Gastrocnemius medialis (tissue), 4 donors: ENCODE data around the gene C12orf42. TPM values are rescaled to one million over a fixed set of nuclear protein-coding genes. Genes with fewer than 3 reads are reported as not detected.

Experiments
- ATAC-seq, 2 donors: fragments of 150-250 bp; one replicate each; pipeline ENCODE4 v1.9.1; 2016
- DNase-seq, 2 donors: peaks; one replicate each; pipeline ENCODE4 v3.0.0-alpha.2; 2019
- H3K27ac ChIP-seq, 4 donors: fragments of 200-600 bp; sonication (generic); 1 replicate in 1 of 4; 2 replicates in 3 of 4; pipeline ENCODE4 v1.5.1; 2016 to 2018; ENCODE audit warnings: mild to moderate bottlenecking in 2 of 4, moderate library complexity in 1 of 4
- H3K27me3 ChIP-seq, 3 donors: fragments of 200-600 bp; sonication (generic) in 2 of 3; 1 replicate in 1 of 3; 2 replicates in 2 of 3; pipeline versions ENCODE4 v1.5.1 to v1.6.0; 2016 to 2019; ENCODE audit warnings: mild to moderate bottlenecking in 1 of 3, moderate library complexity in 1 of 3
- H3K36me3 ChIP-seq, 2 donors: fragments of 200-600 bp; sonication (generic) in 1 of 2; one replicate each; pipeline ENCODE4 v1.5.1; 2017 to 2018
- H3K4me1 ChIP-seq, 2 donors: fragments of 200-600 bp; sonication (generic) in 1 of 2; one replicate each; pipeline ENCODE4 v1.5.1; 2016 to 2017; ENCODE audit warnings: mild to moderate bottlenecking in 2 of 2
- H3K4me3 ChIP-seq, 4 donors: fragments of 200-600 bp; sonication (generic) in 3 of 4; 1 replicate in 1 of 4; 2 replicates in 3 of 4; pipeline ENCODE4 v1.5.1; 2016 to 2019; ENCODE audit warnings: mild to moderate bottlenecking in 2 of 4
- H3K9me3 ChIP-seq, 3 donors: fragments of 200-600 bp; sonication (generic) in 2 of 3; 1 replicate in 1 of 3; 2 replicates in 2 of 3; pipeline ENCODE4 v1.5.1; 2016 to 2019
- CTCF ChIP-seq, 5 experiments: fragments of 450-650 bp in 3 of 5; fragments of 200-600 bp in 2 of 5; sonication (generic) in 2 of 5; IDR thresholded peaks in 4 of 5; conservative IDR thresholded peaks in 1 of 5; 1 replicate in 4 of 5; 2 replicates in 1 of 5; pipeline ENCODE4 v1.5.1; 2016 to 2019; ENCODE audit warnings: antibody characterized with exemption in 5 of 5, mild to moderate bottlenecking in 3 of 5, moderate library complexity in 3 of 5
- POLR2A ChIP-seq, 2 donors: fragments of 450-650 bp; IDR thresholded peaks; one replicate each; pipeline ENCODE4 v1.6.1; 2017; ENCODE audit warnings: antibody characterized with exemption in 2 of 2, mild to moderate bottlenecking in 2 of 2, moderate library complexity in 2 of 2
- in situ Hi-C, 4 donors: fragments of 200-750 bp; cut with MboI; loops; one replicate each; pipeline versions ENCODE4 v1.15.0 to v1.8.0; 2017; ENCODE audit warnings: low sequenced_read_pairs in 4 of 4
- intact Hi-C: fragments of 100-400 bp; cut with DNase I; formaldehyde crosslinking; loops from one replicate; pipeline ENCODE4 v1.15.1; 2023; ENCODE audit warnings: low total_unique reads
- total RNA-seq, 4 donors: library from RNA; depleted of rRNA; stranded (reverse); fragments of >200 nt; gene quantifications; one replicate each; pipeline versions ENCODE4 v1.1.0 to v1.2.3, GENCODE V29; 2016

Gene C12orf42
- total RNA-seq, 4 donors from 2014 or later: not detected

GRCh38 chr12:103501447-103501846 is 5.7 kb upstream of the C12orf42 start:
- no peak for DNase-seq
- in situ Hi-C loops: no loop called here
- no peak for ATAC-seq
- Histone ChIP-seq H3K27ac (no peak overlapping the region), H3K36me3 (no peaks in the 10 kb centered on the region), H3K4me3 (no peak overlapping the region), H3K9me3 (no peaks in the 10 kb centered on the region), H3K4me1 (no peaks in the 10 kb centered on the region), H3K27me3 (peaks cover 0 to under 1% (median 0%) of the 10 kb centered on the region in 3 donors)
- TF ChIP-seq CTCF (IDR thresholded peaks at IDR 0.05 in 4 of 5, conservative IDR thresholded peaks at IDR 0.05 in 1 of 5) (no peak), POLR2A (IDR thresholded peaks at IDR 0.05) (no peak)
- intact Hi-C loops: no loop called here

- in situ Hi-C loops: no loop called here
- H3K4me3 ChIP-seq: no peak overlapping the region
Observed at GRCh38 chr12:103499571-103499970, 3.8 kb upstream of the C12orf42 start.

GRCh38 chr12:103498990-103499389 is 3.2 kb upstream of the C12orf42 start:
- ATAC-seq: no peak
- Histone ChIP-seq H3K27ac (no peak overlapping the region), H3K4me3 (no peak overlapping the region), H3K4me1 (peaks cover 0 to 9% of the 10 kb centered on the region in 2 donors), H3K36me3 (no peaks in the 10 kb centered on the region), H3K9me3 (no peaks in the 10 kb centered on the region), H3K27me3 (peaks cover 17 to 23% (median 22%) of the 10 kb centered on the region in 3 donors)
- TF ChIP-seq CTCF (IDR thresholded peaks at IDR 0.05 in 4 of 5, conservative IDR thresholded peaks at IDR 0.05 in 1 of 5): no peak
- no peak for TF ChIP-seq POLR2A (IDR thresholded peaks at IDR 0.05)
- in situ Hi-C loops (no loop called here), intact Hi-C loops (no loop called here)
- no peak for DNase-seq

More at GRCh38 chr12:103499571-103499970, 3.8 kb upstream of the C12orf42 start:
- Histone ChIP-seq H3K4me1 (peaks cover 0 to 9% of the 10 kb centered on the region in 2 donors), H3K27me3 (peaks cover 11 to 17% (median 17%) of the 10 kb centered on the region in 3 donors), H3K36me3 (no peaks in the 10 kb centered on the region), H3K27ac (no peak overlapping the region), H3K9me3 (no peaks in the 10 kb centered on the region)
- intact Hi-C loops: no loop called here
- ATAC-seq (no peak), DNase-seq (no peak)
- TF ChIP-seq CTCF (IDR thresholded peaks at IDR 0.05 in 4 of 5, conservative IDR thresholded peaks at IDR 0.05 in 1 of 5) (no peak), POLR2A (IDR thresholded peaks at IDR 0.05) (no peak)

- in situ Hi-C loops: no loop called here
- Histone ChIP-seq H3K27me3 (peaks cover 19 to 33% (median 25%) of the 10 kb centered on the region in 3 donors), H3K36me3 (no peaks in the 10 kb centered on the region), H3K4me1 (peaks cover 0 to 9% of the 10 kb centered on the region in 2 donors), H3K9me3 (no peaks in the 10 kb centered on the region), H3K4me3 (peak overlapping the region in 3 of 4 donors; percentile 28 to 51 (median 33)), H3K27ac (no peak overlapping the region)
- no peak for DNase-seq
- ATAC-seq: no peak
- intact Hi-C loops: no loop called here
- no peak for TF ChIP-seq POLR2A (IDR thresholded peaks at IDR 0.05)
- no peak for TF ChIP-seq CTCF (IDR thresholded peaks at IDR 0.05 in 4 of 5, conservative IDR thresholded peaks at IDR 0.05 in 1 of 5)
Observed at GRCh38 chr12:103494734-103495468, 867 bp downstream of the C12orf42 start.
